CD14-positive monocyte (primary cell): ENCODE data around the gene GTF3C5. TPM values are rescaled to one million over a fixed set of nuclear protein-coding genes. Genes with fewer than 3 reads are reported as not detected.

Experiments used
- DNase-seq, 3 donors: peaks; one replicate each; pipeline ENCODE4 v3.0.0-alpha.2; 2011 to 2022
- H2AFZ ChIP-seq: 2 replicates; pipeline ENCODE4 v1.6.0; 2012; ENCODE audit warnings: mild to moderate bottlenecking, low read depth, low read length, inconsistent platforms; ENCODE audit not compliant: insufficient read depth, poor library complexity, severe bottlenecking
- H3K27ac ChIP-seq, 2 donors: 1 replicate in 1 of 2; 2 replicates in 1 of 2; pipeline ENCODE4 v1.5.1; 2012 to 2013; ENCODE audit warnings: low read length in 2 of 2, control low read depth in 1 of 2, inconsistent platforms in 1 of 2, low read depth in 1 of 2, mild to moderate bottlenecking in 1 of 2
- H3K27me3 ChIP-seq, 2 donors: one replicate each; pipeline versions ENCODE4 v1.6.0 to v1.6.1; 2011 to 2013; ENCODE audit warnings: low read length in 2 of 2; ENCODE audit not compliant: control insufficient read depth in 2 of 2, insufficient read depth in 2 of 2
- H3K36me3 ChIP-seq, 2 donors: replicated peaks in 1 of 2; 1 replicate in 1 of 2; 2 replicates in 1 of 2; pipeline versions ENCODE4 v1.5.1 to v1.6.1; 2012 to 2013; ENCODE audit warnings: low read length in 2 of 2, control low read depth in 1 of 2, inconsistent platforms in 1 of 2, mild to moderate bottlenecking in 1 of 2; ENCODE audit not compliant: insufficient read depth in 2 of 2, control insufficient read depth in 1 of 2
- H3K4me1 ChIP-seq, 2 donors: 1 replicate in 1 of 2; 2 replicates in 1 of 2; pipeline versions ENCODE4 v1.5.1 to v1.6.1; 2012 to 2013; ENCODE audit warnings: low read length in 2 of 2, control low read depth in 1 of 2, inconsistent platforms in 1 of 2, mild to moderate bottlenecking in 1 of 2, moderate library complexity in 1 of 2; ENCODE audit not compliant: insufficient read depth in 2 of 2, control insufficient read depth in 1 of 2
- H3K4me2 ChIP-seq: replicated peaks from 2 replicates; pipeline ENCODE3; 2012; ENCODE audit warnings: low read length, moderate library complexity, mild to moderate bottlenecking; ENCODE audit not compliant: poor library complexity, severe bottlenecking; ENCODE audit errors: extremely low read depth
- H3K4me3 ChIP-seq, 3 experiments: fragments of 200-600 bp in 1 of 3; sonication (generic) in 1 of 3; replicated peaks in 1 of 3; 1 replicate in 2 of 3; 2 replicates in 1 of 3; pipeline ENCODE4 v1.5.1; 2011 to 2013; ENCODE audit warnings: low read length in 3 of 3, mild to moderate bottlenecking in 3 of 3, control low read depth in 2 of 3, low read depth in 2 of 3, inconsistent platforms in 1 of 3, moderate library complexity in 1 of 3
- H3K79me2 ChIP-seq: 2 replicates; pipeline ENCODE4 v1.6.0; 2012; ENCODE audit warnings: mild to moderate bottlenecking, control low read depth, inconsistent platforms, low read length, moderate library complexity; ENCODE audit not compliant: insufficient read depth
- H3K9ac ChIP-seq: 2 replicates; pipeline ENCODE4 v1.6.0; 2017; ENCODE audit warnings: low read length, mild to moderate bottlenecking; ENCODE audit not compliant: insufficient read depth, poor library complexity, severe bottlenecking
- H3K9me3 ChIP-seq, 2 donors: replicated peaks in 1 of 2; 1 replicate in 1 of 2; 2 replicates in 1 of 2; pipeline versions ENCODE4 v1.5.1 to v1.6.1; 2012 to 2013; ENCODE audit warnings: low read length in 2 of 2, control low read depth in 1 of 2; ENCODE audit not compliant: control insufficient read depth in 1 of 2, insufficient read depth in 1 of 2
- H4K20me1 ChIP-seq: 2 replicates; pipeline ENCODE4 v1.6.0; 2012; ENCODE audit warnings: mild to moderate bottlenecking, low read length, control low read depth, moderate library complexity; ENCODE audit not compliant: insufficient read depth
- H3K27ac Mint-ChIP-seq, 7 donors: one replicate each; pipeline ENCODE4 v1.8.0; 2020; ENCODE audit warnings: mild to moderate bottlenecking in 7 of 7, mixed read lengths in 7 of 7, moderate library complexity in 6 of 7, inconsistent platforms in 2 of 7
- H3K27me3 Mint-ChIP-seq, 3 donors: one replicate each; pipeline ENCODE4 v1.8.0; 2021 to 2022; ENCODE audit warnings: low read depth in 3 of 3, mild to moderate bottlenecking in 3 of 3, mixed read lengths in 3 of 3, moderate library complexity in 3 of 3, inconsistent platforms in 1 of 3
- H3K36me3 Mint-ChIP-seq, 2 donors: one replicate each; pipeline ENCODE4 v1.8.0; 2020; ENCODE audit warnings: mixed read lengths in 2 of 2, inconsistent platforms in 1 of 2, mild to moderate bottlenecking in 1 of 2
- H3K4me1 Mint-ChIP-seq: one replicate; pipeline ENCODE4 v1.8.0; 2020; ENCODE audit warnings: mild to moderate bottlenecking, mixed read lengths
- H3K4me3 Mint-ChIP-seq, 2 donors: one replicate each; pipeline ENCODE4 v1.8.0; 2020; ENCODE audit warnings: mild to moderate bottlenecking in 2 of 2, mixed read lengths in 2 of 2, moderate library complexity in 1 of 2
- H3K9me3 Mint-ChIP-seq, 7 donors: one replicate each; pipeline ENCODE4 v1.8.0; 2020 to 2022; ENCODE audit warnings: mixed read lengths in 7 of 7, mild to moderate bottlenecking in 6 of 7, moderate library complexity in 6 of 7, inconsistent platforms in 2 of 7
- CTCF ChIP-seq: fragments of 200-600 bp; IDR thresholded peaks from one replicate; pipeline ENCODE4 v1.8.0; 2022; ENCODE audit warnings: antibody characterized with exemption, mild to moderate bottlenecking
- WGBS: methylation state at CpG from one replicate; pipeline ENCODE4 v1.1.5; 2013; ENCODE audit warnings: missing lambda C conversion rate; ENCODE audit not compliant: insufficient coverage; 5-methylcytosine and 5-hydroxymethylcytosine counted together
- intact Hi-C, 2 donors: fragments of 100-400 bp; cut with micrococcal nuclease; formaldehyde crosslinking; loops; one replicate each; pipeline versions ENCODE4 v1.15.0 to v1.15.1; 2023
- polyA plus RNA-seq, 3 donors: library from polyadenylated mRNA; depleted of rRNA in 1 of 3; unstranded in 2 of 3; stranded (reverse) in 1 of 3; fragments of 300-500 nt in 2 of 3; fragments of >200 nt in 1 of 3; fragmentation: Illumina TruSeq in 2 of 3; gene quantifications; 1 replicate in 2 of 3; 2 replicates in 1 of 3; pipeline ENCODE4 v1.2.3, GENCODE V29; 2012 to 2021

Gene GTF3C5
- polyA plus RNA-seq, 3 donors: 21.3 to 75.6 (median 24.4) TPM

DNA sequence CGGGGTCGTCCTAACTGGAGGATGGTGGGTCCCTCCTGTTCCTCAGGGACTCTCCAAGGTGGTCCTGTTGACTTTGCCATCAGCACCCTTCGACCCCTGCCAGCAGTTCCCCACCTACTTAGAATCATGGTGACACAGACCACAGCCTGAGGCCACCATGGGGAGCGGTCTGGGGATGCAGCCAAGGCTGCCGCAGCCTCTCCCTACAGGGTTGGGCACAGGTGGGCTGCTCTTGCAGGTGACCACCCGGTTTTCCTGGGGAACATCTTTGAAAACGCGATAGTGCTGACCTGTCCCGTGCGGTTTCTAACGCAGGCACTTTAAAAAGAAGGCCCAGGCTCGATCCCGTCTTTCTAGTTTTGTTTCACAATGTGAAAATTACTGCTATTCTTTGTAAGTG, 18.2 kb downstream of the GTF3C5 start:
- intact Hi-C loops: no loop called here
- H3K4me1 ChIP-seq: no peaks in the 10 kb centered on the region
- H3K9ac ChIP-seq: no peak overlapping the region
- H2AFZ ChIP-seq: no peak overlapping the region
- no peaks in the 10 kb centered on the region for H3K9me3 ChIP-seq
- Mint-ChIP-seq H3K36me3 (peaks cover 71 to 93% of the 10 kb centered on the region in 2 donors), H3K4me1 (no peaks in the 10 kb centered on the region), H3K9me3 (no peaks in the 10 kb centered on the region), H3K27ac (no peak overlapping the region), H3K27me3 (no peaks in the 10 kb centered on the region), H3K4me3 (no peak overlapping the region)
- H3K79me2 ChIP-seq: no peaks in the 10 kb centered on the region
- WGBS: 91% methylated on average over 11 of the region's 13 CpGs
- H3K36me3 ChIP-seq: peaks cover 87 to 96% of the 10 kb centered on the region in 2 donors
- H3K4me2 ChIP-seq: no peak overlapping the region
- DNase-seq: no peak
- no peak overlapping the region for H3K27ac ChIP-seq
- no peak overlapping the region for H3K4me3 ChIP-seq
- no peaks in the 10 kb centered on the region for H4K20me1 ChIP-seq
- no peaks in the 10 kb centered on the region for H3K27me3 ChIP-seq
- TF ChIP-seq CTCF: no peak

- Histone ChIP-seq H3K4me3 (no peak overlapping the region), H4K20me1 (no peaks in the 10 kb centered on the region), H3K79me2 (no peaks in the 10 kb centered on the region), H3K4me2 (no peak overlapping the region), H3K36me3 (peaks cover 87 to 96% of the 10 kb centered on the region in 2 donors), H3K9me3 (no peaks in the 10 kb centered on the region), H2AFZ (no peak overlapping the region), H3K4me1 (no peaks in the 10 kb centered on the region), H3K27ac (no peak overlapping the region), H3K9ac (no peak overlapping the region), H3K27me3 (no peaks in the 10 kb centered on the region)
- DNase-seq: no peak
- 100% methylated on average over 6 of the region's 6 CpGs for WGBS
- Mint-ChIP-seq H3K27me3 (no peaks in the 10 kb centered on the region), H3K4me1 (no peaks in the 10 kb centered on the region), H3K4me3 (no peak overlapping the region), H3K9me3 (no peaks in the 10 kb centered on the region), H3K36me3 (peaks cover 69 to 93% of the 10 kb centered on the region in 2 donors), H3K27ac (no peak overlapping the region)
- intact Hi-C loops: no loop called here
- TF ChIP-seq CTCF: no peak
These were observed 19.3 kb downstream of the GTF3C5 start for GRCh38 chr9:133050142-133050541.
